ENCODE measurements around the gene SUN3. TPM values are rescaled to one million over a fixed set of nuclear protein-coding genes. Genes with fewer than 3 reads are reported as not detected.
"Not testable (repeated sequence)": the region's sequence is repeated elsewhere in the genome, so short reads cannot be mapped to it uniquely, and the experiment has no call there.

SUN3 gene
- total RNA-seq, 1 donor from 2014 or later, result not detected

DNA sequence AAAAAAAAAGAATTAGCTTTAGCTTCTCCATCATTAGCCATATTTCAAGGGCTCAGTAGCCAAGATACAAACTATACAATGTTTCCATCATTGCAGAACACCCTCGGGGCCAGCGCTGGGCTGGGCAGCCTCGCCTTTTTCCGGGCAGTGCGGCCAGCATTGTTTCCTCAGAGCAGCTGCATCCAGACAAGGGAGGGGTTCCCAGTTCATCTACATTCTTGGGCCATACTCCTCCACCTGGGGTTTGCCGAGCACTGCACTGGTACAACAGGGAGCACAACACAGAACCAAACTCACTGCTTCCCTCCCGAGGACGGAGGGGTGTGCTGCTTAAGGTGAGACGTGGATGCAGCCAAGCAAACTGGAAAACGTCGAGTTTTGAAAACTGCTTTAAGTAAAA, 78.2 kb downstream of the SUN3 start:
- no peak for DNase-seq (ENCODE audit: low spot score)
- intact Hi-C loops (cut with DNase I), result no loop called here

DNA sequence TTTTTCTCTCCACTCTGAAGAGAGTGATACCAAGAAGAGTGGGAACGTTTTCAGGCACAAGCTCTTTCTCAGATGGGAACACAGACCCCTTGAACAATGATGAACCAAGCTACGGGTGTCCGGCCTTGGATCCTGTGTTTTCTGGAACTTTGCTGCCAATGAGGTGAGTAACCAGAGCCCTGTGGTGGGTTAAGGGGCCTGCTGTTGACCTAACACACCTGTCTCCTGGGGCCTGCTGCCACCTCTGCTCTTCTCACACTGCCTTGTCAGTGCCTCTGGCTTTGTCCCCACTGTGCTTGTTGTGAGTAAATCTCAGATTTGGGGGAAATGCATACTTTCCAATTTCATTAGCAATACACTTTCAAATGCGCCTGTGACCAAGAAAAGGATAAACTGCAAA, 79.2 kb downstream of the SUN3 start:
- DNase-seq (ENCODE audit: low spot score), result no peak
- intact Hi-C loops (cut with DNase I), result no loop called here

GRCh38 chr7:47948141-47948790, 80.6 kb downstream of the SUN3 start, which contains the start of gene PKD1L1:
TSS of gene PKD1L1 (minus strand) at chr7:47948466. CDS start at chr7:47948440, 26 bp downstream.
- no peak for DNase-seq (ENCODE audit: low spot score)
- intact Hi-C loops (cut with DNase I), result no loop called here

DNA sequence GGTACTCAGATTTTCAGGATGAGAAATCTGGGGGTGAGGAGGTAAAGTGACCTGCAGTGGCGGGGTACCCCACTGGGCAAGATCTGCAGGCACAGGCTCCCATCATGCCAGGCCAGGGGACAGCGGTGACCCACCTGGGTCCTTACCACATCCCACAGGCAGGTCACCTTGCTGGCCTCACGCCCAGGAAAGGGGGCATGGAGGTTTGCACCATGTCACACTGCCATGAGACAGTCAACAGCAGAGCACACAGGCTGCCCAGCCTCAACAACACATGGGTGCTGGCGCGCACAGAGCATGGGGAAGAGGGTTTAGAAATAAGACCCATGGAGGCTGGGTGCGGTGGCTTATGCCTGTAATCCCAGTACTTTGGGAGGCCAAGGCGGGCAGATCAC, 81.6 kb downstream of the SUN3 start:
- intact Hi-C loops (cut with DNase I), result no loop called here
- DNase-seq (ENCODE audit: low spot score), result no peak

DNA sequence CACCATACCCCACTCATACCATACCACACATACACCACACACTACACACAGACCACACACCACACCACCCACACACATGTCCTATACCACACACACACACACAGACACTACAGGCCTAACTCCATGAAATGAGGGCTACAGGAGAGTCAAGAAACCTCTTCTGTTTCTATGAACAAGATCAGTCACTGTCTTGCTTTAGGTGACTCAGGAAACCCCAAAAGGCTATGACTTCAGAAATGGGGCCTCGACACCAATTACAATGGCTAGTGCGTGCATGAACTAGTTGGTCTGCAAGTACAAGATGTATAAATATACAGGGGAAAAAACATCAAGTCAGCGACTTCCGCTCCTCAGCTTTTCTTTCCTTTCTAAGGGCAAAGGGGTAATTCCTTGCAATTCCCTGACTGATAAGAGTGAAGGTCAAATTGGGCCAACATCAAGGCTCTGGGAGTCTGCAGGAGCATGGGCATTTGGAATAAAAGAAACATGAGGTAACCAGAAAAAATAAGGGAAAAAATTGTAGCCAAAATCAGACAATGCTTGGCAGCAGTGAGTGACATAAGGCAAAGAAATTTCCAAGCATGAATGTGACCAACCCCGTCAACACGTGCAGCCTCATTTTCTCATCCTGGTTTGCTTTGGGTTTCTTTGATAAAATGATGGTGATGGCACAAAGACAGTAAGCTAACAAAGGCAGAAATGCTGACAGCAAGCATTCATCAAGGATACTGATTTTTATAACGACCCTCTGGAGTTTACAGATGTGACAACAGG, 82.1 kb downstream of the SUN3 start:
- no peak for DNase-seq (ENCODE audit: low spot score)
- intact Hi-C loops (cut with DNase I), result no loop called here

DNA sequence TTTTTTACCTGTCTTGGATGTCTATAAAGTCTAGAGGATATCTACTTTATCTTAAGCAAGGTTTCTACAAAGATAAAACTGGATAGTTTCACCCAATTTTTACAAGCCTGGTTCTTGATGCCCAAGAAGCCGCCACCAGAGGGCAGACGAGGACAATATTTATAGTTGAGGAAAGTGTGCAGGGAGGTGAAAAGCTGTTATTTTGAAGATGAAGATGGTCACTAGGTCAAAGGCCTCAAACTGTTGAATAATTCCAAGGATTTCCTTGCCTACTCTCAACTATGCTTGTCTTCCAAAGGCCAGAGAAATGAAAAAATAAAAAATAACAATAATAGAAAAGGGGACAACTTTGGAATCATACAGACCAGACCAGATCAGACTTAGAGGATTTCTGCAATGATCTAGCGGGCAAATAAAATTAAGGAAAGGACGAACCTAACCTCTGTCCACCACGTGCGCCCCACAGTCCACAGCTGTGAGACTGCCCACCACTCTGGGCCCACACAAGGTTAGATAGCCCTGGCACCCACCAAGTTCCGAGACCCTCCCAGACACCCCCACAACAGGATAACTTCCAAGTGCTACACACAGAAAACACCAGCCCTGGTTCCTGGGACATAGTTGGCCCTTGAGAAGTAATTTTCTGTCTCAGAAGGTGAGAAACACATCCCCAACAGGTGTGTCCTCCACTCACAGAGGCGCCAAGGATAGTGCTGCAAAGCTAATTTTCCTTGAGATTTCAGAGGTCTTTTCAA, 83.5 kb downstream of the SUN3 start:
- intact Hi-C loops (cut with DNase I), result loop anchor here (2.0 kb wide), 2 partner anchors 23 to 163 kb away; no protein-coding TSS in a partner anchor
- DNase-seq (ENCODE audit: low spot score), result no peak

DNA sequence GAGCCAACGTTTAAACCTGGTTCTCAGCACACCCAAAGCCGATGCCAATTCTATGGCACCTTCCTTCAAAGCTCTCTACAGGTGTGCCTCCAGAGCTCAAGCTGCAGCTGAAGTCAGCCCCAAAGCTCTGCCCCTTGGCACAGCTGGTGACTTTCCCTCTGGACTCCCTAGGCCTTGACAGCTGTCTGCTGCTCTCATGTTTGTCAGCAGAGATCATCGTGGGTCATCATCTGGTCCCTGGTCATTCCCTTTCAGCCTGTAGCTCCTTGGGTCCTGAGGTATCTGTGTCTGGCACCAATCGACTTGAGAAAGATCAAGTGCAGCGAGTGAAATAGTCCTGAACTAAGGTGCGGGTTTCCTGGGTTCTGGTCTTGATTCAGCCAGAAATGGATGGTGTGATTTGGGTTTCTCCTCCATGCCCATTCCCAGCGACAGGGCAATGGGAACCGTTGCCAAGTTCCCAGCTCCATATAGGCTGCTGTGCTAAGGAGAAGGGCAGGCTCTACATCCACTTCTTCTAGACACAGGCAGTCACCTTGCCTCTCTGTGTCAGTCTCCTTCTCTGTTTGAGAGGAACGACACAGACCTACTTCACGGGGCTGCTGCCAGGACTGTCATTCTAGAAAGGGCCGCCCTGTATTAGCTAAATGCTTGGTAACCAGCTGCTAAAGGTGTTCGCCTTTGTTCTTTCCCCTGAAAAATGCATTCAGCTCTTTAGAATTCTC, 84.2 kb downstream of the SUN3 start:
- intact Hi-C loops (cut with DNase I), result loop anchor here (2.0 to 5.0 kb wide), 3 partner anchors 24 to 164 kb away; no protein-coding TSS in a partner anchor
- DNase-seq (ENCODE audit: low spot score), result no peak

DNA sequence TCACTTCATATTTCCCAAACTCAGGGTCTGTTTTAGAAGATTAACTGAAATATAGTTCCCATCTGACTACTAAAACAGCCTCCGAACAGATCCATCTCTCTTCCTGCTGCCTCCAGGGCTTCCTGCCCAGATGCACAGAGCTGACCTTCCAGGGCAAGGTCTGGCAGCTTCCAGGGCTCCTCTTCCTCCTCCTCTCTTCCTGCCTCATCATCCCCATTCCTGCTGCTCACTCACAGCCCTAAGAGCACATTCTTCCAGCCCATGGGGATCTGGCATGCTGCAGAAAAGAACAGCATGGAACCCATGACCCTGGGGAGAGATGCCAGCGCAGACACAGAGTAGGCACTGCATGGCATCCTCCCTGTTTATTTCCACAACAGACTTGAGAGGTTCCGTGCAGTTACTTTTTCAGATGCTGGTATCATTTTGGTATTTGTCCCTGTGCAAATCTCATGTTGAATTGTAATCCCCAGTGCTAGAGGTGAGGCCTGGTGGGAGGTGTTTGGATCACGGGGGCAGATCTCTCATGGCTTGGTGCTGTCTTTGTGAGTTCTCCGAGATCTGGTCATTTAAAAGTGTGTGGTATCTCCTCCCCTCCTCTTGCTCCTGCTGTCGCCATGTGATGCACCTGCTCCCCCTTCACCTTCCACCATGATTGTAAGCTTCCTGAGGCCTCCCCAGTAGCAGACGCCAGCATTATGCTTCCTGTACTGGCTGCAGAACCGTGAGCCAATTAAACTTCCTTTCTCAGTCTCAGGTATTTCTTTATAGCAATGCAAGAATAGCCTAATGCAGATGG, 85.0 kb downstream of the SUN3 start:
- intact Hi-C loops (cut with DNase I), result loop anchor here (2.0 to 5.0 kb wide), 3 partner anchors 25 to 165 kb away; no protein-coding TSS in a partner anchor
- no peak for DNase-seq (ENCODE audit: low spot score)

DNA sequence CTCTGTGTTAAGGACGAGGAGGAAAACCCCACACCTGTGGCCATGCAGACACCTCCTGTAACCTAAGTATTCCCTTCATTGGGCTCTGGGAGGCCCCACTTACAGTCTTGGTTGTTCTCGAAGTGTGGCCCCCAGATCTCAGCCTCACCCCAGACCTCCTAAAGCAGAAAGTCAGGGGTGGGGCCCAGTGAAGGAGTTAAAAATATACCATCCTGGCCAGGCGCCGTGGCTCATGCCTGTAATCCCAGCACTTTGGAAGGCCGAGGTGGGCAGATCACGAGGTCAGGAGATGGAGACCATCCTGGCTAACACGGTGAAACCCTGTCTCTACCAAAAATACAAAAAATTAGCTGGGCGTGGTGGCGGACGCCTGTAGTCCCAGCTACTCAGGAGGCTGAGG, 86.3 kb downstream of the SUN3 start:
- intact Hi-C loops (cut with DNase I), result loop anchor here (5.0 kb wide), 1 partner anchor 95 kb away; no protein-coding TSS in a partner anchor
- not testable (repeated sequence) for DNase-seq (ENCODE audit: low spot score)

- DNase-seq (ENCODE audit: low spot score), result no peak
- intact Hi-C loops (cut with DNase I), result loop anchor here (5.0 kb wide), 1 partner anchor 95 kb away; no protein-coding TSS in a partner anchor
These were observed 86.8 kb downstream of the SUN3 start for GRCh38 chr7:47942132-47942531.

- DNase-seq (ENCODE audit: low spot score), result no peak
- intact Hi-C loops (cut with DNase I), result loop anchor here (5.0 kb wide), 1 partner anchor 94 kb away; no protein-coding TSS in a partner anchor
These were observed 87.6 kb downstream of the SUN3 start for GRCh38 chr7:47941136-47941844.

DNA sequence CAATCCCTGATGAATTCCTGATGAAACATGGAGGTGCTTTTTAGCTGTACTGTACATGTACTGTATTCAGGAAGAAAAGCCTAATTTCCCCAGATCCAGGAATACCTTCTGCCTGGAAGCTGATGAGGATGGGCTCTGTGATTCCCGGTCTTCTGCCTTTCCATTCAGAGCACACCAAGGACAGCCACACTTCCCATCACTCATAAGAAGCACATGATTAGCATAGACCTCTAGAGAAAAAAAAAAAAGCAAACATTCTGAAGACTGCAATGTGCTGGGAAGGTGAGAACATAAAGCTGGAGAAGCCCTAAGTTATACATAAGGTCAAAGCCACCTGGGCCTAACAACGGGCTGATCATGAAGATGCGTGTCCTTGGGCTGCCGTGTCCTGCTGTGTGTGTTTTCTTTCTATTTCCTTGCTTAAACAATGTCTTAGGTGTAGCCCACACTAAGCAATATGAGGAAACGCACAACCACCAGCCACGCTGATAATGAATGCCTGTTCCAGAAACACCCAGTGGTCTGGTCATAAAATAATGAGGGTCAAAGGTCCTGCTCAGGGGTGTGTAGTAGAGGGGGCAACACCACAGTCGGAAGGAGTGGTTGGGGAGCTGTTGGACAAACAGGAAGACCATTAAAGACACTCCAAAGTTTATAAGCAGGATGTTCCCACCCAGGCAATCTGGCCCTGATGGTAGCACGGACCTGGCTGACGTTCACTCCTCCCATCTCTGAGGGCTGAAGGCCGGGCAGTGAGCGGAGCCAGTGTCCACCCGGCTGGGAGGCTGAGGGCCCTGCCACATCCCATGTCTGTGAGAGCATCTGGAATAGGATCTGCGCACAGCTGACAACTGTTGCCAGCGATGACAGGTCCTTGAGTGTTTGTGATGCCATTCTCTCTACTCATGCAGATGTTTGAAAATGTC, 88.6 kb downstream of the SUN3 start:
- no peak for DNase-seq (ENCODE audit: low spot score)
- intact Hi-C loops (cut with DNase I), result loop anchor here (5.0 kb wide), 1 partner anchor 93 kb away; no protein-coding TSS in a partner anchor

GRCh38 chr7:47939425-47940036, 89.4 kb downstream of the SUN3 start:
- no peak for DNase-seq (ENCODE audit: low spot score)
- intact Hi-C loops (cut with DNase I), result loop anchor here (5.0 kb wide), 1 partner anchor 92 kb away; no protein-coding TSS in a partner anchor

DNA sequence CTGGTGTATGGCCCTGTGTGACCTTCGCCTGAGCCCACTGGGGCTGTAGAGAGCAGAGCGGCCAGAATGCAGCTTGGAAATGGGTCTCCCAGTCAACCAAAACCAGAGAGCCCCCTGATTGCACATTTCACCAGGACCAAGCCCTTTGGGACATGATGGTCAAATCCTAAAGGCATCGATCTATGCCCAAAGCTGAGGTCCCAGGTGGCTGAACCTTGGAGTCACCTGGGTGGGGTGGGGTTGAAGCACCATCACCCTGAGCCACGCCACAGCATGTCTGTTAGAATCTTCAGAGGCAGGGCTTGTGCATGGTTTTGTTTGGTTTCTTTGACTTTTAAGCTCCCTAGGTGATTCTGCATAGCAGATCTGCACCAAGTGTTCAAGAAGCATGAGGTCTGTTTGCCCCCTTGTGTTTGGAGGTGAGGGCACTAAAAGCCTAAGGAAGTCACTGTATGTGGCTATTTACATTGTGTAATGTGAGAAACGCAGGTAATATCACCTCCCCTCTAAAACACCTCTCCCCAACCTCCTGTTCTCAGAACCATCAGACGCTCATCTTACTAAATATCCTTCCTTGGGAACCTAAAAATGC, 90.2 kb downstream of the SUN3 start:
- intact Hi-C loops (cut with DNase I), result no loop called here
- DNase-seq (ENCODE audit: low spot score), result no peak

- no peak for DNase-seq (ENCODE audit: low spot score)
- intact Hi-C loops (cut with DNase I), result no loop called here
These were observed 91.0 kb downstream of the SUN3 start for GRCh38 chr7:47937711-47938573.

Measured in cardiac septum (tissue), 1 donor.